Thoracic aorta (tissue), 2 donors: ENCODE results near the gene TMEM256. TPM values are rescaled to one million over a fixed set of nuclear protein-coding genes. Genes with fewer than 3 reads are reported as not detected.

Source experiments
- ATAC-seq: fragments of 150-250 bp; one replicate; pipeline ENCODE4 v1.8.0; 2017; ENCODE audit warnings: low read depth; ENCODE audit not compliant: insufficient number of reproducible peaks, low FRiP score
- DNase-seq: peaks from one replicate; pipeline ENCODE4 v3.0.0-alpha.2; 2020; ENCODE audit warnings: low spot score
- H3K27ac ChIP-seq, 2 donors: fragments of 200-600 bp; sonication (generic); 1 replicate in 1 of 2; 2 replicates in 1 of 2; pipeline ENCODE4 v1.5.1; 2016; ENCODE audit warnings: mild to moderate bottlenecking in 2 of 2, moderate library complexity in 2 of 2
- H3K27me3 ChIP-seq: fragments of 200-600 bp; sonication (generic); replicated peaks from 2 replicates; pipeline ENCODE4 v1.6.0; 2016; ENCODE audit warnings: mild to moderate bottlenecking; ENCODE audit not compliant: insufficient read depth
- H3K36me3 ChIP-seq: fragments of 200-600 bp; sonication (generic); one replicate; pipeline ENCODE4 v1.5.1; 2016
- H3K4me1 ChIP-seq, 2 donors: fragments of 200-600 bp; sonication (generic); 1 replicate in 1 of 2; 2 replicates in 1 of 2; pipeline versions ENCODE4 v1.5.1 to v1.6.0; 2016; ENCODE audit warnings: low read depth in 2 of 2, mild to moderate bottlenecking in 1 of 2; ENCODE audit not compliant: control insufficient read depth in 1 of 2
- H3K4me3 ChIP-seq: fragments of 200-600 bp; sonication (generic); 2 replicates; pipeline ENCODE4 v1.5.1; 2016; ENCODE audit warnings: mild to moderate bottlenecking
- H3K9me3 ChIP-seq: fragments of 200-600 bp; sonication (generic); 2 replicates; pipeline ENCODE4 v1.5.1; 2016
- CTCF ChIP-seq: fragments of 200-600 bp; sonication (generic); IDR thresholded peaks from one replicate; pipeline ENCODE4 v1.5.1; 2019; ENCODE audit warnings: antibody characterized with exemption
- total RNA-seq, 2 donors: library from RNA; depleted of rRNA; stranded (reverse); fragments of >200 nt; gene quantifications; one replicate each; pipeline versions ENCODE4 v1.1.0 to v1.2.3, GENCODE V29; 2016

The TMEM256 gene
- total RNA-seq, 2 donors from 2014 or later: 27.9 to 88.9 TPM

- Histone ChIP-seq H3K27me3 (no peaks in the 10 kb centered on the region), H3K9me3 (no peaks in the 10 kb centered on the region), H3K4me3 (no peak overlapping the region), H3K4me1 (no peaks in the 10 kb centered on the region), H3K27ac (no peak overlapping the region), H3K36me3 (no peaks in the 10 kb centered on the region)
- DNase-seq (no peak), ATAC-seq (no peak)
- no peak for TF ChIP-seq CTCF
Measured at GRCh38 chr17:7411427-7411750, 7.5 kb upstream of the TMEM256 start.

GRCh38 chr17:7410634-7411426 is 6.9 kb upstream of the TMEM256 start:
- H3K9me3 ChIP-seq: no peaks in the 10 kb centered on the region
- no peak overlapping the region for H3K27ac ChIP-seq
- H3K4me1 ChIP-seq: peaks cover 0 to 5% of the 10 kb centered on the region in 2 donors
- no peak overlapping the region for H3K4me3 ChIP-seq
- ATAC-seq (no peak), DNase-seq (no peak)
- H3K27me3 ChIP-seq: no peaks in the 10 kb centered on the region
- TF ChIP-seq CTCF: no peak
- no peaks in the 10 kb centered on the region for H3K36me3 ChIP-seq

- no peaks in the 10 kb centered on the region for H3K27me3 ChIP-seq
- no peak overlapping the region for H3K4me3 ChIP-seq
- H3K4me1 ChIP-seq: peaks cover 7 to 11% of the 10 kb centered on the region in 2 donors
- H3K36me3 ChIP-seq: no peaks in the 10 kb centered on the region
- TF ChIP-seq CTCF: no peak
- no peak for ATAC-seq
- DNase-seq: no peak
- no peak overlapping the region for H3K27ac ChIP-seq
- no peaks in the 10 kb centered on the region for H3K9me3 ChIP-seq
Measured at GRCh38 chr17:7409716-7410115, 5.8 kb upstream of the TMEM256 start.

- H3K9me3 ChIP-seq: no peaks in the 10 kb centered on the region
- DNase-seq (no peak), ATAC-seq (no peak)
- H3K36me3 ChIP-seq: no peaks in the 10 kb centered on the region
- H3K4me3 ChIP-seq: no peak overlapping the region
- TF ChIP-seq CTCF: no peak
- peaks cover 7 to 11% of the 10 kb centered on the region in 2 donors for H3K4me1 ChIP-seq
- H3K27ac ChIP-seq: no peak overlapping the region
- no peaks in the 10 kb centered on the region for H3K27me3 ChIP-seq
Measured at GRCh38 chr17:7408863-7409262, 5.0 kb upstream of the TMEM256 start.

- TF ChIP-seq CTCF: no peak
- no peak overlapping the region for H3K27ac ChIP-seq
- no peak for ATAC-seq
- no peak for DNase-seq
- H3K4me3 ChIP-seq: no peak overlapping the region
- H3K9me3 ChIP-seq: no peaks in the 10 kb centered on the region
- no peaks in the 10 kb centered on the region for H3K27me3 ChIP-seq
- no peaks in the 10 kb centered on the region for H3K36me3 ChIP-seq
- H3K4me1 ChIP-seq: peaks cover 7 to 11% of the 10 kb centered on the region in 2 donors
Measured at GRCh38 chr17:7408252-7408727, 4.4 kb upstream of the TMEM256 start.
